Right cardiac atrium (tissue), 5 donors: Measurements from ENCODE around the gene SEMA6A. TPM values are rescaled to one million over a fixed set of nuclear protein-coding genes. Genes with fewer than 3 reads are reported as not detected.
A peak's percentile ranks its signal among the peaks of the same experiment; 100 is the strongest.

Experiments
- ATAC-seq, 2 donors: fragments of 200-7000 bp; cut with Tn5 transposase; one replicate each; pipeline versions ENCODE4 v1.8.0 to v1.9.1; 2020; ENCODE audit warnings: moderate library complexity in 2 of 2, mild to moderate bottlenecking in 1 of 2
- DNase-seq, 3 donors: peaks; one replicate each; pipeline ENCODE4 v3.0.0-alpha.2; 2020
- H3K27ac ChIP-seq: one replicate; pipeline ENCODE4 v1.5.1; 2013; ENCODE audit warnings: mild to moderate bottlenecking, low read length, control low read depth, moderate library complexity
- H3K27me3 ChIP-seq: one replicate; pipeline ENCODE4 v1.6.1; 2013; ENCODE audit not compliant: control insufficient read depth, insufficient read depth
- H3K4me1 ChIP-seq: one replicate; pipeline ENCODE4 v1.6.1; 2013; ENCODE audit warnings: low read length; ENCODE audit not compliant: control insufficient read depth, insufficient read depth
- H3K4me3 ChIP-seq: one replicate; pipeline ENCODE4 v1.5.1; 2013; ENCODE audit warnings: low read length, control low read depth
- H3K9me3 ChIP-seq: one replicate; pipeline ENCODE4 v1.6.1; 2013; ENCODE audit warnings: low read length; ENCODE audit not compliant: control insufficient read depth
- WGBS: extraction: QIAGEN DNeasy Blood & Tissue Kit; methylation state at CpG from one replicate; pipeline ENCODE4 v1.1.7; 2013; 5-methylcytosine and 5-hydroxymethylcytosine counted together
- intact Hi-C, 4 donors: fragments of 100-400 bp; cut with DNase I; formaldehyde crosslinking; loops; one replicate each; pipeline versions ENCODE4 v1.11.0 to v1.14.0; 2022 to 2023
- polyA plus RNA-seq: library from polyadenylated mRNA; stranded (reverse); fragments of 200-250 nt; gene quantifications from one replicate; pipeline ENCODE4 v1.2.3, GENCODE V29; 2013
- total RNA-seq, 4 donors: library from RNA; stranded (reverse); fragmentation: NEBNext Ultra II Directional; extraction: Animal tissue kit (Norgen Biotek cat#: 25700); gene quantifications; one replicate each; pipeline ENCODE4 v1.2.1, GENCODE V29; 2021
- donor health status: healthy with polysubstance abuse.
- donor health status: DM: no; HTN: yes; CAD: no.
- donor health status: DM: no; HTN: no; CAD: no.
- donor health status: DM: no; HTN: yes; CAD: no; lungs with severe emphysema.
- donor health status: DM: yes; HTN: yes; CAD: no.

Gene SEMA6A
- total and polyA plus RNA-seq, 5 donors: 3.1 to 9.4 (median 4.1) TPM

DNA sequence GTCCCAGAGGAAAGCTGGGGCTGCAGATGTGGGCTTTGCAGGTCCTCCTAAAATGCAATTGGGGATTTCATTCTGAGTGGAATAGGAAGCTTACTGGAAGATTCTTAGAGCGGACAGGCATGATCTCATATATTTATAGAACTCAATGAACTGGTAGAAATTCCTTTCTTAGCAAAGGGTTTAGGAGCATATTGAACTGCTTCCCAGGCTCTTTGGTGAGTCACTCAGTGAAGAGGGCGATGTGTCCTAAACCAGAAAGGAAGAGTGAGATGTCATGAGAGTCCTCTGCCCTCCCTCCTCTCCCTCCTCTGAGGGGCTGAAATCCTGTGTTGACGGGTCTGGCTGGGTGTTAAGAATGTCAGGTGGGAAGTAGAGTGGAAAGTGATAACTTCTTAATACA is 26.3 kb upstream of the SEMA6A start:
- H3K27me3 ChIP-seq: no peaks in the 10 kb centered on the region
- peak in 1 of 2 donors; percentile 31 for ATAC-seq
- no peak for DNase-seq
- intact Hi-C loops: no loop called here
- no peak overlapping the region for H3K4me3 ChIP-seq
- no peaks in the 10 kb centered on the region for H3K4me1 ChIP-seq
- H3K27ac ChIP-seq: no peak overlapping the region
- WGBS: 62% methylated on average over 3 of the region's 3 CpGs
- H3K9me3 ChIP-seq: no peaks in the 10 kb centered on the region

DNA sequence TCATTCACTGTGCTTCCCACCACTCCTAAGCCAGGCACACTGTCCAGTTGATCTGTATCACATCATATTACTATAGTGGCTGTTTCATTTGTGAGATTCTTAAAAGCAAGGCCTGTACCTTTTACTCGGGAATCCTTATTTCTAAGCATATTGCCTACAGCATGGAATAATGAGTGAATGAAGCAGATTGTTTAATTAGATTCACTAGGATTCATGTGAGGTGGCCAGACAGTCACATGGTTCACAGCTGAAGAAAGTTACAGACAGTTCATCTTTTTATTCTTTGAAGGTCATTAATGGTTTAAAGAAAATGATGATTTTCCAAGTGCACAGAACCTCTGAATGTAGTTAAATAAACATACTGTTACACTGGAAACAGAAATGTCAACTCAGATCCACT is 24.3 kb upstream of the SEMA6A start:
- DNase-seq (no peak), ATAC-seq (no peak)
- Histone ChIP-seq H3K27ac (no peak overlapping the region), H3K27me3 (no peaks in the 10 kb centered on the region), H3K4me3 (no peak overlapping the region), H3K9me3 (no peaks in the 10 kb centered on the region), H3K4me1 (no peaks in the 10 kb centered on the region)
- intact Hi-C loops: no loop called here
- WGBS: 91% methylated on average over 1 of the region's 1 CpG

DNA sequence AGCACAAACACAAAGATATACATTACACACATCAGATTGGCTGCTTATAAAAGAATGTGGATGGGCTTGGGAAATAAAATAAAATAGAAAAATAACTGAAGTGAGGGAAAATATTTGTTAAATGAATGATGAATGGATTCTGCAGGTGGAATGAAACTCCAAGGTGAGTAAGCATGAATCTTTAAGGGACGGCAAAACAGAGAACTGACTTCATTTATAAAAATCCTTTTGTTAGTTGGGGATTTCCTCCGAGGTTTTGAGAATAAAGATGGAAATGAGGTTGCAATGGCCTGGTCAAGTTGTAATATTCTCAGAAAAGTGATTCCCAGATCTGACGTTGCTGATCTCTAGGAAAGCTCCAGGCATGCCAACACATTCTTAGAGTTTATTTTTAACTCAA is 20.9 kb upstream of the SEMA6A start:
- H3K4me1 ChIP-seq: no peaks in the 10 kb centered on the region
- DNase-seq (no peak), ATAC-seq (no peak)
- H3K27me3 ChIP-seq: no peaks in the 10 kb centered on the region
- intact Hi-C loops: no loop called here
- no peaks in the 10 kb centered on the region for H3K9me3 ChIP-seq
- no peak overlapping the region for H3K27ac ChIP-seq
- no peak overlapping the region for H3K4me3 ChIP-seq
- WGBS: 65% methylated on average over 3 of the region's 3 CpGs

DNA sequence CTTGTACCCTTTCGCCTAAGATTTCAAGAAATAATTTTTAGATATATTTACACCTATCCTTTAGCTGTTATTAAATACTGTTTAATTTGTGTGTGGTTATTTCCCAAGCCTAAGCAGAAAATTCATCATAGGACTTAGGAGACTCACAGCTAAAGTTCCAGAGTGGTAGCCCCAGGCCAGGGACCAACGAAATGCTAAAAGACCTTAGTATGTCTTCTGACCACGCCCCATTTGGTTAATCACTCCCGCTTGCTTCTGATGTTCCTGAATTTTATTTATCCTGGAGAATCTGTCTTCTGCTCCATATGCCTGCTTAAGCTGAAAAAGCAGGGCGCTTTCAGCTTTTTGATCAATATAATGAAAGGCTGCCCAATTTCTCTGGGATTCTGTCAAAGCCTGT is 18.7 kb upstream of the SEMA6A start:
- 96% methylated on average over 5 of the region's 5 CpGs for WGBS
- H3K27ac ChIP-seq: no peak overlapping the region
- no peaks in the 10 kb centered on the region for H3K4me1 ChIP-seq
- no peaks in the 10 kb centered on the region for H3K9me3 ChIP-seq
- H3K27me3 ChIP-seq: no peaks in the 10 kb centered on the region
- DNase-seq (no peak), ATAC-seq (no peak)
- no peak overlapping the region for H3K4me3 ChIP-seq
- intact Hi-C loops: no loop called here

DNA sequence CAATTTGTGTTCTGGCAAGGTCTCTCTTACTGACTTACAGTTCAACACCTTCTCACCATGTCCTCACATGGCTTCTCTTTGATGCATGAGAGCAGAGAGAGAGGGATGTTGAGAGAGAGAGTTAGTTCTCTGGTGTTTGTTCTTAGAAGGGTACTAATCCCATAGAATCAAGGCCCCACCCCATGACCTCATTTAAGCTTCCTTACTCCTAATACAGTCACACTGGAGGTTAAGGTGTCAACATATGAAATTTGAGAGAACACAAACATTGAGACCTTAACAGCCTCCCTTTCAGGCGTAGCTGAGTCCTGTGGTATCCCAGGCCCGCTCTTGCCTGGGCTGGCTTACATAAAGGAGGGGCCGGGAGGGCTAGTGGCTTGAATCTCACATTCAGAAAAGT is 10.6 kb upstream of the SEMA6A start:
- WGBS: 96% methylated on average over 3 of the region's 3 CpGs
- Histone ChIP-seq H3K4me1 (no peaks in the 10 kb centered on the region), H3K4me3 (no peak overlapping the region), H3K27ac (no peak overlapping the region), H3K9me3 (no peaks in the 10 kb centered on the region), H3K27me3 (no peaks in the 10 kb centered on the region)
- intact Hi-C loops: no loop called here
- DNase-seq (no peak), ATAC-seq (no peak)

DNA sequence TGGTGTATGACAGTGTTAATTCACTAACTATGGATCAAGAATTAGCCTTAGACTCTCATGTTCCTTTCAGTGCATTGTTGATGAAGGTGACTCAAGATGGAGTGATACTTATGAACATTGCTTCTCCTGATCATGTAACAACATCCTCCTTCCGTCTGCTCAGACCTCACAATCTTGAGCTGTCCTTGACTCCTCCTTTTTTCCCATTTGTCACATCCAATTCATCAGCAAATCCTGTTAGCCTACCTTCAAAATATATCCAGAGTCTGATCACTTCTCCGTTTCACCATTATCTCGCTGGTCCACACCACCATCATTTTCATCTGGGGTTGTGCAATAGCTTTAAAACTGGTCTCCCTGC is 9.2 kb upstream of the SEMA6A start:
- DNase-seq (no peak), ATAC-seq (no peak)
- intact Hi-C loops: no loop called here
- no peak overlapping the region for H3K27ac ChIP-seq
- H3K4me1 ChIP-seq: no peaks in the 10 kb centered on the region
- no peaks in the 10 kb centered on the region for H3K9me3 ChIP-seq
- 93% methylated on average over 3 of the region's 3 CpGs for WGBS
- H3K4me3 ChIP-seq: no peak overlapping the region
- H3K27me3 ChIP-seq: no peaks in the 10 kb centered on the region

DNA sequence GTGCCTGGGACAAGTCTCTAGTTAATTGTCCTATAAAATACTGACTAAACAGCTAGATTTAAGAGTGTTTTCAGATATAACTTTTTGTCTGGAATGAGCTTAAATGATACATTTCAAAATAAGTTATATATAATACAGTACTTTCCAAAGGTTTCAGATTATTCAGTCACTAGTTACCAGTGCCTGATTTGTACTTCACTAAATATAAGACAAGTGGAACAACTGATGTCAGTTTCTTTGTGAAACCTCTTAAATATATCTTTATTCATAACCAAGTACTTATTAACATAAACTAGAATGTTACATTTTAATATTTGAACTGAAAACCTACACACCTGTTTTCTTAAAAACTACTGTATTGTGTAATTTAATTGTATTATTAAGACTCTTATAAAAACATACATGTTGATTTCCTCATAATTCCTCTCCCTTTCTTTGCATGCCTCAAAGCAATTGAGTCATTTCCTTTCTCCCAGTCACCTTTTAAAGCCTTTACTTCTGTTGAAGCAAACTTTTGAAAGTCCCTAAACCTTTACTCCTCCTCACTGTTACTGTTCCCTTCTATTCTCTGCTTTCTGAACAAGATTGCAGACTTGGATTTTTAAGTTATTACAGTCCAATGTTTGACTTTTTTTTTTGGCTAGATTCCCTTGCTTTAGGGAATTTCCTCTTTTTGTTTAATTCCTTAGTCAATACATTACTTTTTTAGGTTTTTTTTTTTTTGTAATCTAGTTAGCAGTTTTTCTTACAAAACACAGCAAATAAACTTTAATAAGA is 8.7 kb upstream of the SEMA6A start:
- H3K4me1 ChIP-seq: no peaks in the 10 kb centered on the region
- H3K9me3 ChIP-seq: no peaks in the 10 kb centered on the region
- H3K27ac ChIP-seq: no peak overlapping the region
- DNase-seq: no peak
- no peak for ATAC-seq
- intact Hi-C loops: no loop called here
- no peak overlapping the region for H3K4me3 ChIP-seq
- H3K27me3 ChIP-seq: no peaks in the 10 kb centered on the region

DNA sequence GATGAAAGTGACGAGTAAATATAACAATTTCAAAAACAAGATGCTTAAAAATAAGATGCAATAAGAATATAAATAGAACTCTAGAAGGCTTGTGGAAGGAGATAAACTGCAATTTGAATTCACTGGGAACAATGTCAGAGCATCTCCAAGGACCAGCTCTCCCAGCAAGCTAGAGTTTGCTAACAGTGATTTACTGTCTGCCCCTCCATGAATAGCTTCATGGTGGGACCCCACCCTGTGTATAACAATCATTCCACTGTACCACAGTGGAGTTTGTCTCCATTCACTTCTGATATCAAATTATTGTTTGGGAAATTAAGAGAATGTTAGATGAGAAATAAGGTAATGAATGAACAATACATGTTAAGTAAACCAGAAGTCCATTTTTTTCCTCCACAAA is 7.3 kb upstream of the SEMA6A start:
- H3K4me1 ChIP-seq: no peaks in the 10 kb centered on the region
- no peak overlapping the region for H3K4me3 ChIP-seq
- no peaks in the 10 kb centered on the region for H3K9me3 ChIP-seq
- DNase-seq: no peak
- intact Hi-C loops: no loop called here
- no peak overlapping the region for H3K27ac ChIP-seq
- ATAC-seq: no peak
- no peaks in the 10 kb centered on the region for H3K27me3 ChIP-seq
- WGBS: 89% methylated on average over 1 of the region's 1 CpG

DNA sequence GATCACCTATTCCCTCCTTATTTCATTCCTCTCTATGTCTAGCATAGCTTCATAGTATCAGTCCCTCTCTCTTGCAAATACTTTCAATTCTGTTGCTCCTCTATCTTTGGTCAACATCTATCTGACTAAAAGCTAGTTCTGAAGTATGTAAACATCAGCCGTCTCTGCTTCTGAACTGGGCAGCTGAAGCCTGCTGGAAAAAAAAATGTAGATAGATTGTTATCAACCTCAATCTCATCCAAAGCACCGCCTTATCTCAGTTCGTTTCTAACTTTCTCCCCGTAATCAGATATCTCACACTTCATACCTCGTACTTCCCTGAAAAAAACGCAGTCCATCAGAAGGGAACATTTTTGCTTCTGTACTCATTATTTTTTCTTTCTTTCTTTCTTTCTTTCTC is 4.5 kb upstream of the SEMA6A start:
- ATAC-seq (no peak), DNase-seq (no peak)
- Histone ChIP-seq H3K27me3 (no peaks in the 10 kb centered on the region), H3K9me3 (no peaks in the 10 kb centered on the region), H3K4me1 (no peaks in the 10 kb centered on the region), H3K27ac (no peak overlapping the region), H3K4me3 (no peak overlapping the region)
- 68% methylated on average over 6 of the region's 6 CpGs for WGBS
- intact Hi-C loops: loop anchor here in 1 of 4 donors (5.0 to 10.0 kb wide), 2 partner anchors 206 to 368 kb away; no protein-coding TSS in a partner anchor

DNA sequence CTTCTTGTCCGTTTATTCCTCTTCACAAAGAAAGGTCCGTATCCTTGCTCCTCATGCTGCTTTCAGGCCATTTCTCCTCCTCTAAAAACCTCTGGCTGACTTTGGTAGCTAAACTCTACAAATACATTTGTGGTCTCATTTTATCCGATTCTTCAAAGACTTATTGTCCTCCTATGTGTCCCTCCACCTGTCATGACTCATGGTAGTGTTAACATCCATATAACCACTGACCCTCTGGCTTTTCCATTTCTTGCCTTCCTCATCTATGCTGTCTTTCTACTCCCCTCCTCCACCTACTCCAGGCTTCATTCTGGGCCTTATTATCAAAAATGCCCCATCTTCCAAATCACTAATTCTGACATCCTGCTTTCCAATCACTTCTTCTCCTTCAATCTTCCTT is 4.1 kb upstream of the SEMA6A start:
- intact Hi-C loops: loop anchor here in 1 of 4 donors (5.0 to 10.0 kb wide), 2 partner anchors 206 to 369 kb away; no protein-coding TSS in a partner anchor

DNA sequence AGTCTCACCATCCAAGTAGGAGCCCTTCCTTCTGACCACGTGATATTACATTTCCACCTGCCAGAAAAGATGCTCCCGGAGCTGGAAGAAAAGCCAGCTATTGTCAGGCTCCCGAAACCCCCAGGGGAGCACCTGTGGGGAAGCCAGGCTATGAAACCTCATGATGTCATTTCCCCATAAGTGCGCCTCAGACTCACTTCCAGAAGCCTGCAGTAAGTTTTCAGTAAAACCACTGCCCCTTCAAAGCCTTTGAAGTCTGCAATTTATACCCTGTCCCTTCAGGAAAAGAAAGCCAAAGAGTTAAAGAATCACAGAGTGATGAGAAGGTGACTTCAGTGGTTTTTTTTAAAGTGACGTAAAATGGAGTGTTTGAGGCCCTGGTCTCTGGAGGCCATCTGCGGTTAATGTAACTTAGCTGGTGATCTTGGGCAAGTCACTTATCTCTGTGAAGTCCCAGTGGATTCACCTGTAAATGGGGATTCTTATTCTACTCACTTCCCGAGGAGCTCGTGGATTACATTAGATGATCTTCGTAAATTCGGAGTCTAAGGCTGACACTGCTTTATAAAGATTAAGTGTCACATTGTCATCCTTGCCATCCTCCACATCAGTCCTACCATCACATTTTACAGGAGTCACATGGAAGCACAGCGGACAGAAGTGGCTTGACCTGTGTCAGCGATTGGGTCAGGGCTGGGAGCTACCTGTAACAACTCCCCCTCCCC is 2.6 kb upstream of the SEMA6A start:
- Histone ChIP-seq H3K27ac (no peak overlapping the region), H3K27me3 (no peaks in the 10 kb centered on the region), H3K4me1 (no peaks in the 10 kb centered on the region), H3K9me3 (no peaks in the 10 kb centered on the region), H3K4me3 (no peak overlapping the region)
- WGBS: 81% methylated on average over 12 of the region's 12 CpGs
- DNase-seq (no peak), ATAC-seq (no peak)
- intact Hi-C loops: loop anchor here in 1 of 4 donors (5.0 to 10.0 kb wide), 2 partner anchors 208 to 370 kb away; no protein-coding TSS in a partner anchor

More for the DNA sequence above, 4.1 kb upstream of the SEMA6A start:
- 89% methylated on average over 3 of the region's 3 CpGs for WGBS
- Histone ChIP-seq H3K4me1 (no peaks in the 10 kb centered on the region), H3K27ac (no peak overlapping the region), H3K27me3 (no peaks in the 10 kb centered on the region), H3K4me3 (no peak overlapping the region), H3K9me3 (no peaks in the 10 kb centered on the region)
- no peak for DNase-seq
- ATAC-seq: no peak
